Occipital lobe (tissue), 2 donors: ENCODE data around the gene KRI1. TPM values are rescaled to one million over a fixed set of nuclear protein-coding genes. Genes with fewer than 3 reads are reported as not detected.
A peak's percentile ranks its signal among the peaks of the same experiment; 100 is the strongest.

Experiments used
- DNase-seq: peaks from one replicate; lab custom pipeline; 2025; lab: John Stamatoyannopoulos, UW
- total RNA-seq: library from RNA; depleted of rRNA; stranded (reverse); fragments of >200 nt; gene quantifications from one replicate; pipeline ENCODE4 v1.2.3, GENCODE V29; 2014

Gene KRI1
- total RNA-seq, result 4.1 TPM

DNA sequence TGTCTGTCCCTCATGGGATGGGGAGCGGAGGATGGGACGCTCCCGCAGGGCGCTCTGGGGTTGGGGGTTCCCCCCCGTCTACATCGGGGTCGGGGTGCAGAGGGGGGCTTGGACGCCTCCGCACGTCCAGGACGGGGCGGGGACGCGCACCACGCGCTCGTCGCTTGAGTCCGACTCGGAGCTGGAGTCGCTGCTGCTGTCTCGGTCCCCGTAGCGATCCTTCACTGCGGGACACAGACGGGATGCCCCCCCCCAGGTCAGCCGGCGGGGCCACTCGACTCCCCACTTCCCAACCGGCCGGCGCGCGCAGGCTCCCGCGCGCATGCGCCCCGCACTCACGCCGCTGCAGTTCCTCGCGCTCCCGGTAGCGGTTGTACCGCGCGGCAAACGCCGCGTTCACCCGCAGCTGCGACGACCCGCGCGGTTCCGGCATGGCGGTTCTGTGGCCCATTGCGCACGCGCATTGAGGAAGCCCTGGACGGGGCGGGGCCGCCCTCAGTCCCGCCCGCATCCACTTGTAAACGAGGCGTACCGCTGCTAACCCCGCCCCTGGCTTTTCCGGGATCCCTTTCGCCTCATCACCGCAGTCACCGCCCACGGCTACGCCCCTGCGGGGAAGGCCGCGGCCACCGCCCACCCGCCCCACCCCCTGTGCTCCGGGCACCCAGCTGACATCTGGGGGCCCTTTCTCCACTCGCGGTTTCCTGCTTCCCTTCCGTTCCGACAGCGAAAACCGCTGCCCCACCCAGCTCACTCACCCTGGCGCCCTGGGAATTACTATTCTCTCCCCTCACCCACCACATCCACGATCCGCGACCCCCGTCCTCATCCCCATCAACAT, at the start of gene KRI1:
Gene KRI1 (minus strand): TSS at position 444 of the 841 bp plus-strand sequence. CDS start 11 bp downstream, at position 433.
- DNase-seq, result peak; percentile 93

DNA sequence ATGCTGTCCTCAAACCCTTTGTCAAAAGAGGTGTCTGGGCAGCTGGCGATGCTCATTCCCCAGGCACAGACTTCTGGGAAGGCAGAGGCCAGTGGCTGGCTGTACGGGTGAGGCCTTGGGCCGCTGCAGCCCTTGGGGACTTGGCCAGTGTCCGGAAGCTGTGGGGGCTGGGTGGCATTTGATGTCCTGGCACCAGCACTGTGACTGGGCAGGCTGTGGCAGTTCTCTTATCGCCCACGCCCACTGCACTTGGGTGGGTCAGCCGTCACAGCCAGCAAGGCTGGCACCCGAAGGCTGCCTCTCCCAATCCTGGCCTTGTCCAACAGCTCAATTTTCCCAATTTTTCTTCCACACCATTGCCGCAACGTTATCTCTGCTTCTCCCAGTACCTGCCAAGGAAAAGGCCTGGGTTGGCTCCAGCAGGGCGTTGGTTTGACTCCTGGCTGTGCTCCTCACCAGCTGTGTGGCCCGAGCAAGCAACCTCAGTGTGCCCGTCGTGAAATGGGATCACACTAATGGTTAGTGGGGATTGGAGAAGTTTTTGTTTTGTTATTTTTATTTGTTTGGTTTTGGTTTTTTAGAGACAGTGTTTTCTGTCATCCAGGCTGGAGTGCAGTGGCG, 46.8 kb upstream of the KRI1 start:
- no peak for DNase-seq

DNA sequence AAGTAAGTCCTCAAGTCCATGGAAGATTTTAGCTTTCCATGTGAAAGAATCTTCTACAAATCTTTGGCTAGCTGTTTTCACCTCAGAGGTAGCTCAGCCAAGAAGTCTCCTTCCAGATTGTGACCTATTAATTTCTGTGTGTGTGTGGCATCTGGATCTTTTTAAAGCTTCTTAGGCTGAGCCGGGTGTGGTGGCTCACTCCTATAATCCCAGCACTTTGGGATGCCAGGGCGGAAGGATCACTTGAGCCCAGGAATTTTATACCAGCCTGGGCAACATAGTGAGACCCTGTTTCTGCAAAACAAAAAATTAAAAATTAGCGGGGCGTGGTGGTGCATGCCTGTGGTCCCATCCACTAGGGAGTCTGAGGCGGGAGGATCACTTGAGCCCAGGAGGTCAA, 46.1 kb upstream of the KRI1 start:
- DNase-seq, result no peak

DNA sequence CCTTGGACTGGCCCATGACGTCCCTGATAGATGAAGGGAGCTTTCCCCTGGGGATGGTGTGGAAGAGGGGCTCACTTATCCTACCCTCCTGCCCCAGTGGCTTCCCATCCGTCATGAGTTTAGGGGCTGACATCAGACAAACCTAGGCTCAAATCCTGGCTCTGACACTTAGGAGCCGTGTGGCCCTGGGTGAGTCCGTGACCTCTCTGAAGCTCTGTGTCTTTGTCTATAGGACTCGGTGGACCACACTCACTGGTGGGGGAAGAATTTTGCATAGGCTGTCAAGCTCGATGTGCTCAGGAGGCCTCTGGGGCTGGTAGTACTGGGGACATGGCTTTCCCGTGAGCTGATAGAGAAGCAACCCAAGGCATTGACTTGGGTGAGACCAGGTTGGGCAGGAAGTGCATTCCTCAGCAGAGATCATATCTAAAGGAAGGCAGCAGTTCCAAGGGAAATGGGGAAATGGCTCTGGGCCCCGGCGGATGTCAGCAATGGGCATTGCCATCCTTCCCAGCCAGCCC, 38.7 kb upstream of the KRI1 start:
- DNase-seq, result no peak

DNA sequence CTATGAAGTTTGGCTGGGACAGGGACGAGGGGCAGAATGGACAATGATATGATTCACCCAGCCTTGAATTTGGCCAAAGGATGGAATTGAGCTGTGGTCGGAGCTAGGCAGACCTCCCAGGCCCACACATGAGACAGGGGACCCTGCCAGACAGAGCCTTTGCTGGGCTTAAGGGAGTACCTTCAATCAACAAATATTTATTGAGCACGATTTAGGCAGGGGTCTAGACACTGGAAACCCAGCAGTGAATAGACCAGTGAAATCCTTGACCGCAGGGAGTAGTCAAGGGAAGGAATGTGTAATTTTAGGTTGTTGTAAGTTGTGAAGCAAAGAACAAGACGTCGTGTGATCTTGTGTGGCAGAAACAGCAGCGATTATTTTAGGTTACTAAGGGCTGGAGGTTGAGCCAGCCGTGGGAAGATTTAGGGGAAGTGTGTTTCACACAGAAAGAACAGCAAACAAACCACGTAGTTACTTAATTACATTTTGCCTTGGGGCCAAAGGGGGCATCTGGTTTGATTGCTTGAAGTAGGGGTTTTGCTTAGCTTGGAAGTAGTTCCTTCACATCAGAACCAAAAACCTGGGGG, 38.2 kb upstream of the KRI1 start:
- DNase-seq, result no peak

DNA sequence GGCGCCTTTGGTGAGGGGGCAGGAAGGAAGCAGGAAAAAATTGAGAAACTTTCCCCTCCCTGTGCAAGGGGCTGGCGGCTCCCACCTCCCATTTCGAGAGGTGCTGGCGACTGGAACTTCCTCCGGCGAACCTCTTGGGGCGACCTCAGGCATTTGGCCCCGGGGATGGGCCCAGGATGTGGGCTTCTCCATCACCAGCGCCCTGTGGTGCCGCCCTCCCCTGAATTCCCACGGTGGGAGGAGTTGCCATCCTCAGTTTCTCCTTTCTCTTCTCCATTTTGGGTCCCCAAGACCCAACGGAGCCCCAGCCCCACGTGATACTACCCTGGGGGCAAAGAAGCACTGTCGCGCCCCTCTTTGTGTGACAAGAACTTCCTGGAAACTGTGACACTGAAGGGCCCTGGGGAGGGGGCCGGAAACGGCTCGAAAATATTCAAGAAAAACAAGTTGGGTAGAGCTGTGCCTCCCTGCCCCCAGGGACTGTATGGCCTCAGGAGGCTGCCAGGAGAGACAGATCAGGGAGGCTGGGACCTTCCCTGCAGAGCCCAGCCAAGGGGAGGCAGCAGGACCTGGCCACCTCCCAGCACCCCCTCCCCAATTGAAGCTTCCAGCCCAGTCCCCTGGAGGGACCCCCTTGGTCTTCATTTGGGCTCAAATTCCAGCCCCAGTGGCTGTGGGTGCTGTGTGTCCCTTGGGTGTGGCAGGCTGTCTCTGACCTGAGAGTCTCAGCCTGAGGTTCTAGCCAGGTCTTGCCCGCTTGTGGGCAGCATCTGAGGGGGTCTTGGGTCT, 37.5 kb upstream of the KRI1 start:
- no peak for DNase-seq

DNA sequence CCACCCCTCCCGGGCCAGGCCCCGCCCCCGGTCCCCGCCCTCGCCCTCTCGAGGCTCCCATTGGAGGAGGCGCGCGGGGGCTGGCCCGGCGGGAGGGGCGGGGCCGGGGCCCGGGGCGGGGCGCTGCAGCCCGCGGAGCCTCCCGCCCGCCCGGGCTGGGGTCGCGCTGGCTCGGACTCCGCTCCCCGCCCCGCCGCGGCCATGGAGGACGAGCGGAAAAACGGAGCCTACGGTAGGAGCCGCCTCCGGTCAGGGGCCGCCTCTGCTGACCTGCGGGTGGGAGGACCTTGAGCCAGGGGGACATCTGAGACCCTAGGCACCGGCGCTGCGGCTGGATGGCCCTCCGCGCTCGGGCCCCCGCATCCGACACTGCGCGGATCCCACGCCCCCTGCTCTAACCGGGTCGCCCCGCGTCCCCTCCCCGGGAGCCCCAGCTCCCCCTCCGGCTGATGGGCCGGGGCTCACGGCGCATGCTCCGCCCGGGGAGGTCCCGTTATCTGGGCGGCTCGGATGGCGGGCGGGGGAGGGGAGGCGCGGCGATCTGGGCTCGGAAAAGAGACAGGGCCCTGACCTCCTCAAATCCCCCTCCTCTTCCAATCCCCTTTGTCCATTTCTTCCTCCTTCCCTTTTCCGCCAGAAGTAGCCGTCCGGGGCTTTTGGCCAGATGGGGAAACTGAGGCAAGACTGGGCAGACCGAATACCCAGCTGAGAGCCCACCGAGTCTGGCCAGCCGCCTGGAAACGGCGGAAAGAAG, 36.7 kb upstream of the KRI1 start:
- peak; percentile 66 for DNase-seq

DNA sequence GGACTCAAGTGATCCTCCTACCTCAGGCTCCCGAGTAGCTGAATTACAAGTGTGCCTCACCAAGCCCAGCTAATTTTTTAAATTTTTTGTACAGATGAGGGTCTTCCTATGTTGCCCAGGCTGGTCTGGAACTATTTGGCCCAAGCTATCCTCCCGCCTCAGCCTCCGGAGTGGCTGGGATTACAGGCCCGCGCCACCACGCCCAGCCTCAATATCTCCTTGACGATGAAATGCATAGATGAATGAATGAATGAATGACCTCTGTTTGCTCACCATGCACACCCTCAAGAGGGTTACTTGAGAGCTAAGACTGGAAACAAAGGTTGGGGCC, 36.2 kb upstream of the KRI1 start:
- DNase-seq, result no peak

DNA sequence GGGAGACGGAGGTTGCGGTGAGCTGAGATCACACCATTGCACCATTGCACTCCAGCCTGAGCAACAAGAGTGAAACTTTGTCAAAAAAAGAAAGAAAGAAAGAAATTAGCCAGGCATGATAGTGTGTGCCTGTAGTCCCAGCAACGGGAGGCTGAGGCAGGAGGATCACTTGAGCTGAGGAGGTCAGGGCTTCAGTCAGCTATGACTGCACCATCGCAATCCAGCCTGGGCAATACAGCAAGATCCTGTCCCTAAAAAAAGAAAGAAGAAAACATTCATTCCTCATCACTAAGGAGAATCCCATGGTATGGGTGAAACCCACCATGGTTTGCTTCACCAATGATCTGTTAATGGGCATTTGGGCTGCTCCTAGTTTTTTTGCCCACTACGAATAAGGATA, 34.3 kb upstream of the KRI1 start:
- DNase-seq, result no peak

DNA sequence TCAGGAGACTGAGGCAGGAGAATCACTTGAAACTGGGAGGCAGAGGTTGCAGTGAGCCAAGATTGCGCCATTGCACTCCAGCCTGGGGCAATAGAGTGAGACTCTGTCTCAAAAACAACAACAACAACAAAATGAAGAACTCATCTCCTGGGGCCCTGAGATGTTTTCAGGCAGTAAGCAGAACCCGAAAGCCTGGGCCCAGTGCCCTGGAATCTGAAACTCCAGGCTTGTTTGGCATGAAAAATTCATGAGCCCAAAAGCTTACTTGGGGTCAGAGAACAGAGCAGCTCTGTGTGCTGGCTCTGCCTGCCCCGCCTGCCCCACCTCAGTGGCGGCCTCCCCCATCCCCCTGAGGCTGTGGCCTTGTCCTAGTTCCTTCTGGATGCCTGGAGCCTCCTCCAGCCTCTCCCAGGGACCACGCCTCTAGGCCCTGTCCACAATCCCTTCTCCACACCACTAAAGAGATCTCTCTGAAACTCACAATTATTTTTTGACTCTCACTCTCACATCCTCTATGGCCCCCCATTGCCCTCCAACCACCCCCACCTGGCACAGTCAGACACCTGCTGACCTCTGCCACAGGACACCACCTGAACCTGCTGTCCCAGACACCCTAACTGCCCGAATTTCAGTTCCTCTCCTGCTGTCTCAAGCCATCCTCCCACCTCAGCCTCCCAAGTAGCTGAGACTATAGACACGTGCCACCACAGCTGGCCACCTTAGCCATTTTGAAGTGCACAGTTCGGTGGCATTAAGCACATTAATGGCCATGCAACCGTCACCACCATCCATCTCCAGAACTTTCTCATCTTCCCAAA, 28.2 kb upstream of the KRI1 start:
- DNase-seq, result peak; percentile 30

DNA sequence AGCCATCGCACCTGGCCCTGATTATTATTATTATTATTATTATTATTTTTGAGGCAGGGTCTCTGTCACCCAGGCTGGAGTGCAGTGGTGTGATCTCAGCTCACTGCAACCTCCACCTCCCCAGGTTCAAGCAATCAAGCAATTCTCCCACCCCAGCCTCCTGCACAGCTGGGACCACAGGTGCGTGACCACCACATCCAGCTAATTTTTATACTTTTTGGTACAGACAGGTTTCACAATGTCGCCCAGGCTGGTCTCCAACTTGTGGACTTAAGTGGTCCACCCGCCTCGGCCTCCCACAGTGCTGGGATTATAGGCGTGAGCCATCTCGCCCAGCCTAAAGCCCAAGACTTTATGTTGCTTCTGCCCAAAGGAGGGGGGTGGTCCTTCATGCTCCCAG, 27.3 kb upstream of the KRI1 start:
- DNase-seq, result no peak

DNA sequence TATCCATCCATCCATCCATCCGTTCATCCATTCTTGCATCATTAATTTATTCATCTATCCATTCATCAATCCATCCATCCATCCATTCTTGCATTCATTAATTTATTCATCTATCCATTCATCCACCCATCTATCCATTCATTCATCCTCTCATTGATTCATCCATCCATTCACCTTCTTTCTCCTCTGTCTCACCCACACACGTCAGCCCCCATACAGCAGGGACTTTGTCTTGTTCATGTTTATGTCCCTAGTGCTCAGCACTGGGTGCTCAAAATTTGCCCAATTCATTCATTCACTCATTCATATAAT, 22.0 kb upstream of the KRI1 start:
- no peak for DNase-seq

DNA sequence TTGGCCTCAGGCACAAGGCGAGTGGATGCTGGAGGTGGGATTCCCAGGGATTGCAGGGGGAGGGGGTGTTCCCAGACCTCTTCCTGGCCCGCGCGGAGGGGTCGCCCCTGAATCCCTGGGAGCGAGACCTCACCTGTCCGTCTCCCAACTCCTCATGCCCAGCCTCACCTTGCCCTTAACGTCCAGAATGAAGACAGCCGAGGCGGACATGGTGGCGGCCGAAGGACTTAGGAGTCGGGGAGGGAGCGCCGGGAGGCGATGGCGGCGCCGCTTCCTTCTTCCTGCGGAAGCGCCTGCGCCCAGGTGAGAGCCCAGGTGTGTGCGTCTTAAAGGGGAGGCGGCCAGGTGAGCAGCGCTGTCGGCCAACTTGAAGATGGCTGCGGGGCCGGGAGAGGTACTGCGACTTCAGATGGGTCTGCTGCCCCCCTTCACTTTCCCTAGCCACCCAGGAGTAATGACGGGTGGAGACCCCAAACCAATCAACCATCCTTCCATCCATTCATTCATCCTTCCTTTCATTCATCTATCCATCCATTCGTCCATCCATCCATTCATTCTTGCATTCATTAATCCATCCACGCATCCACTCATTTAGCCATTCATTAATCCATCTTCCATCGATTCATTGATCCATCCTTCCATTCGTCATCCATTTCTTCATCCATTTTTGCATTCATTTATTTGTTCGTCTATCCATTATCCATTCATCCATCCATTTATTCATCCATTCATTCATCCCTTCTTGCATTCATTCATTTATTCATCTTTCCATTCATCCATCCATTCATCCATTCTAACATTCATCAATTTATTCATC, 21.4 kb upstream of the KRI1 start, which contains the start of gene AP1M2:
Gene AP1M2 (minus strand): TSS at position 291 of the 817 bp plus-strand sequence. CDS start 81 bp downstream, at position 210.
- DNase-seq, result no peak

DNA sequence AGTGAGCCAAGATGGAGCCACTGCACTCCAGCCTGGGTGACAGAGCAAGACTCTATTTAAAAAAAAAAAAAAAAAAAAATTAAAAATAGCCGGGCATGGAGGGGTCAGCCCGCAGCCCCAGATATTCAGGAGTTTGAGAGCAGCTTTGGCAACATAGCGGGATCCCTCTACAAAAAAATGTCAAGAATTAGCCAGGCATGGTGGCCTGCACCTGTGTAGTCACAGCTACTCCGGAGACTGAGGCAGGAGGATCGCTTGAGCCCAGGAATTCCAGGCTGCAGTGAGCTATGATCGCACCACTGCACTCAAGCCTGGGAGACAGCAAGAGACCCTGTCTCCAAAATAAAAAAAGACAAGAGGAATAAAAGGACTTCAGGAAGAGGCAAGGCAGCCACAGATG, 20.6 kb upstream of the KRI1 start:
- no peak for DNase-seq

DNA sequence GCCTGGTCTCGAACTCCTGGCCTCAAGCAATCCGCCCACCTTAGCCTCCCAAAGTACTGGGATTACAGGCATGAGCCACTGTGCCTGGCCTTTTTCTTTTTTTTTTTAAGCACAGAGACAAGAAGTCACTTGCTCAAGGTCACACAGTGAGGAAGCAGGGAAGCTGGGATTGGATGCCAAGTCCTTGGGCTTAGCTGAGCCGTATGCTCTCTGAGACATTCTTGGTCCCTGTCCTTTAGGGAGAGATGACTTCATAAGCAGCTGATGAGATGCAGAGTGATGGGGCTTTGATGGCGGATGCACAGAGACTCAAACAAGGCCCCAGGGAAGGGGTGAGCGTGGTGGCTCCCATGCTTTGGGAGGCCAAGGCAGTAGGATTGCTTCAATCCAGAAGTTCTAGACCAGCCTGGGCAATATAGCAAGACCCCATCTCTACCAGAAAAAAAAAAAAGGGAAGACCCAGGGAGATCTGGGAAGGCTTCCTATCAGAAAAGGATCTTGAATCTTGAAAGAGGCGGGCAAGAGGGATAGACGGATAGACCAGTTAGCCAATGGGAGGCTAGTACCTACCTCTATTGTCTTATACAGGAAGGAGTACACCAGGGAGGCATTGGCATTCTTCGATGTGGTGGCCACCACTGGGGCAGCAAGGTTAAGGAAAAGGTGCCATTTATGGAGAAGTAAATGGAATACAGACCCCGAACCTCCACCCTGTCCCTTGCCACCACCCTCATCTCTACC, 17.4 kb upstream of the KRI1 start:
- DNase-seq, result no peak

DNA sequence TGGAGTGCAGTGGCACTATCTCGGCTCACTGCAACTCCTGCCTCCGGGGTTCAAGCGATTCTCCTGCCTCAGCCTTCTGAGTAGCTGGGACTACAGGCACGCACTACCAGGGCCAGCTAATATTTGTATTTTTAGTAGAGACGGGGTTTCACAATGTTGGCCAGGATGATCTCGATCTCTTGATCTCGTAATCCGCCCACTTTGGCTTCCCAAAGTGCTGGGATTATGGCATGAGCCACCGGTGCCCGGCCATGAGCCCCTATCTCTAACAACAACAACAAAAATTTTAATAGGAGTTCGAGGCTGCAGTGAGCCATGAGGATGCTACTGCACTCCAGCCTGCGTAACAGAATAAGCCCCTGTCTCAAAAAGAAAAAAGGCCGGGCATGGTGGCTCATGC, 16.3 kb upstream of the KRI1 start:
- no peak for DNase-seq

DNA sequence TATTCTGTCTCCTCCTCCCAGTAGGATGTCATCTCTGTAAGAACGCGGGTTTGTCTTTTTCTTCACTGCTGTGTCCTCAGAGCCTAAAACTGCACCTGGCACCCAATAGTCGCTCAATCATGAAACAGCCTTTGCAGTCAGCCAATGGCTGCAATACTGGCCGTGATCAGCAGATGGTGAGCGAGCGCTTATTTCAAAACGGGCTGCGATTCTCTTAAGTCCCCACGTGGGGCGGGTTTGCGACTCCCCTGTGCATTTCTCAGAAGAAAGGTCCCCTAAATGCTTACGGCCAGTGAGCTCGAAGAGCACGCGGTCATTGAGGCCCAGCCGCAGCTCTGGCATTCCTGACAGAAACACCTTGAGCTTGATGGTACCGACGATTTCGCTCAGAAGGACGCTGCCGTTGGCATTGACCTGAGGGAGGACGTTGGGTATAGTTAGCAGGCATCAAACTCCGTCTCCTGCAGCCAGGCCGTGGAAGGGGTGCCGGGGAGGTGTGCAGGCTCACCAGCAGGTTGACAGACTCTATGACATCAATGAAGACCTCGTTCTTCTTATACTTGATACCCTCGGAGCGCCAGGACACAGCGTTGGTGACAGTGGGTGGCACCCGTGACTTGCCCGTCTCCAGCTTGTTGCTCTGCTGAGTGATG, 15.3 kb upstream of the KRI1 start:
- peak; percentile 64 for DNase-seq

DNA sequence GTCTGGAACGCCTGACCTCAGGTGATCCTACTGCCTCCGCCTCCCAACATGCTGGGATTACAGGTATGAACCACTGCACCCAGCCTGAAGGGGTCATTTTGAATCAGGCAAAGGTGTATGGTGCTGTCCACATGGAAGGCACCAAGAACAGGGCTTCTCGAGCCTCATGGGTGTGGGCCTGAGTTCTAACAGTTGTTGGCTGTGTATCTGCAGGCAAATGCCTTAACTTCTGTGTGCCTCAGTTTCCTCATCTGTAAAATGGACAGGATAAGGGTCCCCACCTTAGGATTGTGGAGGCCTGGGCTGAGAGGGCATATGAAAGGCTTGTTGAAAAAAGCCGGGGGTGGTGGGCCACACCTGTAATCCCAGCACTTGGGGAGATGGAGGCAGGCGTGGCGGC, 12.1 kb upstream of the KRI1 start:
- no peak for DNase-seq
